ENCODE data around the gene ARID3C. TPM values are rescaled to one million over a fixed set of nuclear protein-coding genes. Genes with fewer than 3 reads are reported as not detected.

ARID3C gene
- total RNA-seq, 6 experiments from 2014 or later, result 1.7 to 6.7 (median 2.5) TPM

DNA sequence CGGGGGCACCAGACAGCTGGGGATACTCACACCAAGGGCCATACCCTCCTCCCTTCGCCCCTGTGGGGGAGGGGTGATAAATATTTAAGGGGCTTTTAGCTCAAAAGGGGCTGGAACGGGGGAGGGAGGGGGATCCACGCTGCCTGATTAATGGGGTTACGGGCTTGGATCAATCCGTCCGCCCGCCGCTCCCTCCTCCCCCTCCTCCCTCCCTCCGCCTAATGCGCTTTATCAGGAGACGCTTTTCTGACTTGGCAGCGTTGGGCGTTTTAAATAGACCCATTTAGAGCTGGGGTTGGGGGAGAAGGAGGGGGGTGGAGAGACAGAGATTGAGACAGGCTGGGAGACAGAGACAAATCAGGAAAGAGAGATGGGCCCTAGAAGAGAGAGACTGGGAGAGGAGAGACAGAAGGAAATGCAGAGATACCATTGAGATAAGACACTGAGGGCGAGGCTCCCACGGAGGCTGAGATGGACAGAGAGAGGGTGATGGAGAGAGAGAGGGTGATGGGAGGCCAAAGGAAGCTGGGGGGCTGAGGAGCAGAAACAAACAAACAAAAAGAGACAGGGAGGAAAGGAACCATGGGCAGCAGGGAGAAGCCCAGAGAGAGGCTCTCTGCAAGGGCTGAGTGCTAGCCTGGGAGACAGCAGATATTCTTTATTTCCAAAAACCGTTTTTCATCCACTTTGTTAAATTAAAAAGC lies 49.6 kb downstream of the ARID3C start:
- peaks cover 0 to 6% (median 0%) of the 10 kb centered on the region in 4 donors for H3K4me1 ChIP-seq
- WGBS (ENCODE audit: insufficient coverage, low coverage, low lambda C conversion rate, missing lambda C conversion rate), result 22% methylated on average over 16 of the region's 17 CpGs
- intact Hi-C loops (cut with DNase I), result no loop called here
- DNase-seq (no peak), ATAC-seq (no peak)
- no peaks in the 10 kb centered on the region for H3K36me3 ChIP-seq
- no peak overlapping the region for H3K27ac ChIP-seq
- H3K27me3 ChIP-seq, result no peaks in the 10 kb centered on the region
- TF ChIP-seq CTCF (IDR thresholded peaks at IDR 0.05), result no peak
- TF ChIP-seq POLR2A (IDR thresholded peaks at IDR 0.05), result no peak
- H3K9me3 ChIP-seq, result no peaks in the 10 kb centered on the region
- no peak overlapping the region for H3K4me3 ChIP-seq

DNA sequence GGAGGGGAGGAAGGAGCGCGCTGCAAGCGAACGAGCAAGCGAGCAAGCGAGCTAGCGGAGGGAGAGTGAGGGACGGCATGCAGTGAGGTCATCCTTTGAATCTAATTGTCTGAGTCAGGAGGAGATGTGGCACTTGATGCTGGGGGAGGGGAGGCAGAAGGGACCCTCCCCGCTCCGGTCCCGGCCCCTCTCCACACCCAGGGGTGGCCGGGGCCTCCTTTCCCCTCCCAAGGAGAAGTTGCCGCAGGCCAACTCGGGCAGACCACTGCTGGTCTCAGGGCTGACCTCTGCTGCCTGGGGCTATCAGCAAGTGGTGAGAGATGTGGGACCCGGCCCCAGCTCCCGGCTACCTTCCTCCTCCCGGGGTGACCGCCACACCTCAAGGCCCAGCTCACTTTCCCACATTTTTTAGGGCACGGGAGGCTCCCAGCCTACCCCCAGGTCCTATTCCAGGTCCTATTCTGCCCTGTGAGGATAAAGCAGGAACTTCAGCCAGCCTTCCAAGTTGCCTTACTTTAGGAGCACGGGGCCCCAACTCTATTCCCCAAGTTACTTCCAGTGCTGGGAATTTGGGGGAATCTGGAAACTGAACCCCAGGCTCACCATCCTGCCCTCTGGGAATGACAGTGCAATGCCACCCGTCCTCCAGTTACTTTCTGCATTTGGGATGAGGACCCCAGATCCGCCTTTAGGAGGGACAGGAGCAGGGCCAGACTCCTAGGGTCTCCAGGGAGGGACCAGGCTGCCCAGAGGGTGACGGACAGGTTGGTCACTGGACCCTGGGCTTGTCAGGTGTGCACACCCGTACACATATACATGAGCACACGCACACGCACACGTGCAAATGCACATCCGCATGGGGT lies 50.4 kb downstream of the ARID3C start:
- Histone ChIP-seq H3K9me3 (no peaks in the 10 kb centered on the region), H3K4me1 (peaks cover 0 to 3% (median 0%) of the 10 kb centered on the region in 4 donors), H3K27ac (no peak overlapping the region), H3K27me3 (no peaks in the 10 kb centered on the region), H3K4me3 (no peak overlapping the region), H3K36me3 (no peaks in the 10 kb centered on the region)
- intact Hi-C loops (cut with DNase I), result no loop called here
- TF ChIP-seq CTCF (IDR thresholded peaks at IDR 0.05) (no peak), POLR2A (IDR thresholded peaks at IDR 0.05) (no peak)
- no peak for DNase-seq
- peak in 2 of 4 donors; percentile 33 to 44 for ATAC-seq
- WGBS (ENCODE audit: insufficient coverage, low coverage, low lambda C conversion rate, missing lambda C conversion rate), result 29% methylated on average over 8 of the region's 28 CpGs

- Histone ChIP-seq H3K4me1 (no peaks in the 10 kb centered on the region), H3K27me3 (no peaks in the 10 kb centered on the region), H3K9me3 (no peaks in the 10 kb centered on the region), H3K27ac (no peak overlapping the region), H3K4me3 (no peak overlapping the region), H3K36me3 (no peaks in the 10 kb centered on the region)
- ATAC-seq (no peak), DNase-seq (no peak)
- intact Hi-C loops (cut with DNase I), result no loop called here
- WGBS (ENCODE audit: insufficient coverage, low coverage, low lambda C conversion rate, missing lambda C conversion rate), result 25% methylated on average over 17 of the region's 62 CpGs
- TF ChIP-seq POLR2A (IDR thresholded peaks at IDR 0.05) (no peak), CTCF (IDR thresholded peaks at IDR 0.05) (no peak)
These were observed 51.2 kb downstream of the ARID3C start for GRCh38 chr9:34577400-34578240.

- no peak overlapping the region for H3K27ac ChIP-seq
- WGBS (ENCODE audit: insufficient coverage, low coverage, low lambda C conversion rate, missing lambda C conversion rate), result 81% methylated on average over 8 of the region's 14 CpGs
- no peaks in the 10 kb centered on the region for H3K27me3 ChIP-seq
- no peak for DNase-seq
- H3K9me3 ChIP-seq, result no peaks in the 10 kb centered on the region
- no peaks in the 10 kb centered on the region for H3K36me3 ChIP-seq
- H3K4me3 ChIP-seq, result no peak overlapping the region
- no peak for TF ChIP-seq CTCF (IDR thresholded peaks at IDR 0.05)
- TF ChIP-seq POLR2A (IDR thresholded peaks at IDR 0.05), result no peak
- intact Hi-C loops (cut with DNase I), result no loop called here
- H3K4me1 ChIP-seq, result peaks cover 0 to 3% (median under 1%) of the 10 kb centered on the region in 4 donors
- no peak for ATAC-seq
These were observed 52.1 kb downstream of the ARID3C start for GRCh38 chr9:34576597-34577399.
